Mesodermal cell (in vitro differentiated cells): ENCODE measurements around the gene TBCC.
"Not testable (repeated sequence)": the region's sequence is repeated elsewhere in the genome, so short reads cannot be mapped to it uniquely, and the experiment has no call there.

ENCODE experiments used
- H3K27ac ChIP-seq: 2 replicates; pipeline ENCODE4 v1.7.0; 2013; ENCODE audit warnings: mild to moderate bottlenecking, low read depth, low read length, moderate library complexity; ENCODE audit not compliant: severe bottlenecking
- H3K36me3 ChIP-seq: 2 replicates; pipeline ENCODE4 v1.7.1; 2013; ENCODE audit warnings: mild to moderate bottlenecking, low read length, moderate library complexity; ENCODE audit not compliant: control insufficient read depth, insufficient read depth
- H3K4me1 ChIP-seq: one replicate; pipeline ENCODE4 v1.7.1; 2013; ENCODE audit warnings: mild to moderate bottlenecking, low read length; ENCODE audit not compliant: insufficient read depth, control insufficient read depth, poor library complexity, severe bottlenecking
- H3K4me3 ChIP-seq: 2 replicates; pipeline ENCODE4 v1.7.0; 2013; ENCODE audit warnings: low read length, control low read depth, mild to moderate bottlenecking; ENCODE audit not compliant: insufficient read depth, poor library complexity, severe bottlenecking; ENCODE audit errors: extremely low read depth
- H3K9me3 ChIP-seq: 2 replicates; pipeline ENCODE4 v1.7.1; 2013; ENCODE audit warnings: mild to moderate bottlenecking, low read length, moderate library complexity; ENCODE audit not compliant: control insufficient read depth
- WGBS, 2 experiments: methylation state at CpG; one replicate each; pipeline ENCODE4 v1.1.5; 2013; ENCODE audit warnings: missing lambda C conversion rate in 2 of 2; ENCODE audit not compliant: insufficient coverage in 2 of 2; 5-methylcytosine and 5-hydroxymethylcytosine counted together

TBCC gene

GRCh38 chr6:42783177-42783875 is 37.4 kb upstream of the TBCC start:
- Histone ChIP-seq H3K27ac (peak overlapping the region; percentile 99), H3K9me3 (no peaks in the 10 kb centered on the region), H3K4me3 (peak overlapping the region; percentile 89), H3K4me1 (no peaks in the 10 kb centered on the region), H3K36me3 (no peaks in the 10 kb centered on the region)
- 0 to 1% methylated on average over 47 to 59 of the region's 79 CpGs for WGBS, 2 experiments

- Histone ChIP-seq H3K4me3 (peak overlapping the region; percentile 89), H3K27ac (peak overlapping the region; percentile 99), H3K9me3 (no peaks in the 10 kb centered on the region), H3K4me1 (no peaks in the 10 kb centered on the region), H3K36me3 (no peaks in the 10 kb centered on the region)
- 1% methylated on average over 18 to 30 of the region's 51 CpGs for WGBS, 2 experiments
Observed at GRCh38 chr6:42782689-42783176, 36.8 kb upstream of the TBCC start.

- Histone ChIP-seq H3K27ac (peak within 1 kb of the TSS; percentile 99), H3K9me3 (no peaks in the 10 kb centered on the region), H3K4me3 (peak within 1 kb of the TSS; percentile 89), H3K36me3 (no peaks in the 10 kb centered on the region), H3K4me1 (no peaks in the 10 kb centered on the region)
- 0 to 1% methylated on average over 8 to 19 of the region's 70 CpGs for WGBS, 2 experiments
Observed at GRCh38 chr6:42781796-42782688, 36.1 kb upstream of the TBCC start, which contains the start of gene BICRAL. TSS of gene BICRAL (plus strand) at chr6:42782052. CDS start at chr6:42822023, 39,971 bp downstream.

- no peaks in the 10 kb centered on the region for H3K36me3 ChIP-seq
- peak overlapping the region; percentile 89 for H3K4me3 ChIP-seq
- no peaks in the 10 kb centered on the region for H3K4me1 ChIP-seq
- no CpG with 5 or more reads among the region's 4 CpGs for WGBS, 2 experiments
- peak overlapping the region; percentile 81 for H3K27ac ChIP-seq
- H3K9me3 ChIP-seq = no peaks in the 10 kb centered on the region
Observed at GRCh38 chr6:42781546-42781795, 35.6 kb upstream of the TBCC start.

GRCh38 chr6:42779521-42779920 is 33.6 kb upstream of the TBCC start:
- 86 to 100% methylated on average over 6 of the region's 6 CpGs for WGBS, 2 experiments
- no peaks in the 10 kb centered on the region for H3K9me3 ChIP-seq
- H3K4me3 ChIP-seq = no peak overlapping the region
- no peak overlapping the region for H3K27ac ChIP-seq
- H3K36me3 ChIP-seq = no peaks in the 10 kb centered on the region
- no peaks in the 10 kb centered on the region for H3K4me1 ChIP-seq

- H3K9me3 ChIP-seq = no peaks in the 10 kb centered on the region
- no peaks in the 10 kb centered on the region for H3K36me3 ChIP-seq
- H3K27ac ChIP-seq = no peak overlapping the region
- 94 to 100% methylated on average over 1 to 2 of the region's 2 CpGs for WGBS, 2 experiments
- no peaks in the 10 kb centered on the region for H3K4me1 ChIP-seq
- no peak overlapping the region for H3K4me3 ChIP-seq
Observed at GRCh38 chr6:42778122-42778521, 32.2 kb upstream of the TBCC start.

- no peaks in the 10 kb centered on the region for H3K9me3 ChIP-seq
- no peak overlapping the region for H3K4me3 ChIP-seq
- no peak overlapping the region for H3K27ac ChIP-seq
- no peaks in the 10 kb centered on the region for H3K4me1 ChIP-seq
- WGBS, 2 experiments = no CpG with 5 or more reads among the region's 2 CpGs
- no peaks in the 10 kb centered on the region for H3K36me3 ChIP-seq
Observed at GRCh38 chr6:42777126-42777822, 31.4 kb upstream of the TBCC start.

- 95 to 98% methylated on average over 8 to 9 of the region's 10 CpGs for WGBS, 2 experiments
- not testable (repeated sequence) for H3K36me3 ChIP-seq, H3K4me3 ChIP-seq, H3K27ac ChIP-seq, H3K9me3 ChIP-seq, H3K4me1 ChIP-seq
Observed at GRCh38 chr6:42774821-42775487, 29.1 kb upstream of the TBCC start.

GRCh38 chr6:42774201-42774600 is 28.3 kb upstream of the TBCC start:
- no peaks in the 10 kb centered on the region for H3K9me3 ChIP-seq
- H3K4me3 ChIP-seq = no peak overlapping the region
- no peaks in the 10 kb centered on the region for H3K36me3 ChIP-seq
- no peak overlapping the region for H3K27ac ChIP-seq
- H3K4me1 ChIP-seq = peaks cover 5% of the 10 kb centered on the region
- 97% methylated on average over 4 of the region's 4 CpGs; no CpG with 5 or more reads in 1 of the 2 experiments for WGBS, 2 experiments

- H3K4me3 ChIP-seq = no peak overlapping the region
- 80% methylated on average over 1 of the region's 3 CpGs; no CpG with 5 or more reads in 1 of the 2 experiments for WGBS, 2 experiments
- no peak overlapping the region for H3K27ac ChIP-seq
- no peaks in the 10 kb centered on the region for H3K9me3 ChIP-seq
- H3K4me1 ChIP-seq = peaks cover 5% of the 10 kb centered on the region
- H3K36me3 ChIP-seq = no peaks in the 10 kb centered on the region
Observed at GRCh38 chr6:42771741-42772100, 25.8 kb upstream of the TBCC start.
